ENCODE measurements around the gene FRMD8. TPM values are rescaled to one million over a fixed set of nuclear protein-coding genes. Genes with fewer than 3 reads are reported as not detected.

Gene FRMD8
- total and polyA plus RNA-seq, 4 donors: 2.8 to 22.8 (median 15.0) TPM

- no peak for DNase-seq (ENCODE audit: low spot score)
- Histone ChIP-seq H3K27ac (ENCODE audit: low read depth in 1 of 2, low read length in 2 of 2) (no peak overlapping the region), H3K27me3 (ENCODE audit: control insufficient read depth in 4 of 4, insufficient read depth in 4 of 4, low read length in 3 of 4) (no peaks in the 10 kb centered on the region), H3K36me3 (ENCODE audit: control insufficient read depth in 4 of 4, insufficient read depth in 3 of 4, low read depth in 1 of 4, low read length in 3 of 4) (no peaks in the 10 kb centered on the region), H3K9ac (ENCODE audit: low read depth in 1 of 2, low read length in 2 of 2) (no peak overlapping the region), H3K4me1 (ENCODE audit: control insufficient read depth in 4 of 4, insufficient read depth in 4 of 4, low read length in 3 of 4) (peaks cover 7 to 24% (median 16%) of the 10 kb centered on the region in 4 donors), H3K4me3 (ENCODE audit: low read depth in 1 of 3, low read length in 3 of 3) (no peak overlapping the region), H3K9me3 (ENCODE audit: control insufficient read depth in 4 of 4, low read length in 3 of 4) (no peaks in the 10 kb centered on the region)
- TF ChIP-seq MAX (IDR thresholded peaks at IDR 0.05) (no peak), EGR1 (IDR thresholded peaks at IDR 0.05; ENCODE audit: low read depth in 2 of 2) (no peak), ATF3 (IDR thresholded peaks at IDR 0.05) (no peak), HNF4A (conservative IDR thresholded peaks at IDR 0.05) (no peak), JUND (IDR thresholded peaks at IDR 0.05) (no peak), FOXA2 (IDR thresholded peaks at IDR 0.05) (no peak)
- 82% methylated on average over 19 of the region's 19 CpGs for WGBS
Measured at GRCh38 chr11:65378208-65378927, 8.1 kb upstream of the FRMD8 start.

- Histone ChIP-seq H3K9ac (ENCODE audit: low read depth in 1 of 2, low read length in 2 of 2) (no peak overlapping the region), H3K9me3 (ENCODE audit: control insufficient read depth in 4 of 4, low read length in 3 of 4) (no peaks in the 10 kb centered on the region), H3K36me3 (ENCODE audit: control insufficient read depth in 4 of 4, insufficient read depth in 3 of 4, low read depth in 1 of 4, low read length in 3 of 4) (no peaks in the 10 kb centered on the region), H3K4me3 (ENCODE audit: low read depth in 1 of 3, low read length in 3 of 3) (no peak overlapping the region), H3K4me1 (ENCODE audit: control insufficient read depth in 4 of 4, insufficient read depth in 4 of 4, low read length in 3 of 4) (peaks cover 7 to 24% (median 16%) of the 10 kb centered on the region in 4 donors), H3K27ac (ENCODE audit: low read depth in 1 of 2, low read length in 2 of 2) (no peak overlapping the region), H3K27me3 (ENCODE audit: control insufficient read depth in 4 of 4, insufficient read depth in 4 of 4, low read length in 3 of 4) (no peaks in the 10 kb centered on the region)
- DNase-seq (ENCODE audit: low spot score): no peak
- no peak for TF ChIP-seq NR2F2 (IDR thresholded peaks at IDR 0.05)
- no peak for TF ChIP-seq ATF3 (IDR thresholded peaks at IDR 0.05)
- TF ChIP-seq REST (IDR thresholded peaks at IDR 0.05): no peak
- no peak for TF ChIP-seq RXRA (IDR thresholded peaks at IDR 0.05)
- TF ChIP-seq MAX (IDR thresholded peaks at IDR 0.05): no peak
- TF ChIP-seq JUND (IDR thresholded peaks at IDR 0.05): no peak
- TF ChIP-seq GABPA (IDR thresholded peaks at IDR 0.05 in 1 of 2, conservative IDR thresholded peaks at IDR 0.05 in 1 of 2): no peak
- TF ChIP-seq EGR1 (IDR thresholded peaks at IDR 0.05; ENCODE audit: low read depth in 2 of 2): no peak
- TF ChIP-seq FOXA2 (IDR thresholded peaks at IDR 0.05): no peak
- TF ChIP-seq CTCF (IDR thresholded peaks at IDR 0.05; ENCODE audit: low read depth, low read length, missing input control): no peak
- TF ChIP-seq HNF4A (conservative IDR thresholded peaks at IDR 0.05): no peak
- TF ChIP-seq FOXA1 (IDR thresholded peaks at IDR 0.05): no peak
- no peak for TF ChIP-seq ZBTB33 (IDR thresholded peaks at IDR 0.05)
- TF ChIP-seq SP1 (IDR thresholded peaks at IDR 0.05): no peak
- no peak for TF ChIP-seq RAD21 (IDR thresholded peaks at IDR 0.05)
- WGBS: 95% methylated on average over 14 of the region's 14 CpGs
Measured at GRCh38 chr11:65378928-65379638, 7.4 kb upstream of the FRMD8 start.
